Heart left ventricle (tissue), 16 donors: Measurements from ENCODE around the gene SPATA33. TPM values are rescaled to one million over a fixed set of nuclear protein-coding genes. Genes with fewer than 3 reads are reported as not detected.
"Not testable (repeated sequence)": the region's sequence is repeated elsewhere in the genome, so short reads cannot be mapped to it uniquely, and the experiment has no call there.

Source experiments
- ATAC-seq, 4 donors: fragments of 200-7000 bp; cut with Tn5 transposase; one replicate each; pipeline ENCODE4 v1.9.1; 2020 to 2022; ENCODE audit warnings: moderate library complexity in 4 of 4, mild to moderate bottlenecking in 3 of 4, moderate number of reproducible peaks in 1 of 4
- DNase-seq, 5 donors: peaks; one replicate each; pipeline ENCODE4 v3.0.0-alpha.2; 2020
- H3K27ac ChIP-seq, 12 donors: fragments of 200-600 bp; sonication (generic) in 4 of 12; one replicate each; pipeline versions ENCODE4 v1.5.0 to v1.8.0; 2016 to 2022; ENCODE audit warnings: mild to moderate bottlenecking in 2 of 12
- H3K27me3 ChIP-seq, 9 donors: fragments of 200-600 bp; sonication (generic) in 2 of 9; one replicate each; pipeline versions ENCODE4 v1.5.1 to v1.8.0; 2016 to 2022; ENCODE audit warnings: mild to moderate bottlenecking in 3 of 9
- H3K36me3 ChIP-seq, 9 donors: fragments of 200-600 bp; sonication (generic) in 2 of 9; one replicate each; pipeline versions ENCODE4 v1.5.0 to v1.8.0; 2018 to 2022; ENCODE audit warnings: mild to moderate bottlenecking in 2 of 9
- H3K4me1 ChIP-seq, 12 donors: fragments of 200-600 bp; sonication (generic) in 4 of 12; one replicate each; pipeline versions ENCODE4 v1.5.0 to v1.8.0; 2016 to 2022; ENCODE audit warnings: mild to moderate bottlenecking in 3 of 12
- H3K4me3 ChIP-seq, 12 donors: fragments of 200-600 bp; sonication (generic) in 4 of 12; one replicate each; pipeline versions ENCODE4 v1.5.0 to v1.8.0; 2017 to 2022; ENCODE audit warnings: mild to moderate bottlenecking in 9 of 12, moderate library complexity in 4 of 12
- H3K9me3 ChIP-seq, 12 donors: fragments of 200-600 bp; sonication (generic) in 4 of 12; one replicate each; pipeline versions ENCODE4 v1.5.0 to v1.8.0; 2016 to 2022; ENCODE audit warnings: mild to moderate bottlenecking in 1 of 12
- POLR2A ChIP-seq, 2 donors: fragments of 450-650 bp; IDR thresholded peaks; one replicate each; pipeline ENCODE4 v1.6.1; 2017; ENCODE audit warnings: antibody characterized with exemption in 2 of 2, mild to moderate bottlenecking in 2 of 2, moderate library complexity in 2 of 2
- WGBS, 4 donors: extraction: QIAGEN DNeasy Blood & Tissue Kit in 2 of 4; methylation state at CpG; one replicate each; pipeline versions ENCODE4 v1.1.5 to v1.1.7; 2013 to 2018; 5-methylcytosine and 5-hydroxymethylcytosine counted together
- intact Hi-C, 10 donors: fragments of 100-400 bp; cut with DNase I; formaldehyde crosslinking; loops; one replicate each; pipeline versions ENCODE4 v1.11.1 to v1.14.2; 2022
- polyA plus RNA-seq, 2 donors: library from polyadenylated mRNA; stranded (reverse); fragments of 200-250 nt; gene quantifications; one replicate each; pipeline ENCODE4 v1.2.3, GENCODE V29; 2013
- total RNA-seq, 9 donors: library from RNA; depleted of rRNA in 2 of 9; stranded (reverse); fragments of >200 nt in 2 of 9; fragmentation: NEBNext Ultra II Directional in 3 of 9; extraction: Animal tissue kit (Norgen Biotek cat#: 25700) in 3 of 9; gene quantifications; one replicate each; pipeline versions ENCODE4 v1.1.0 to v1.2.4, GENCODE V29; 2016 to 2023
- TF ChIP-seq, protein P1 (sequence below), 12 donors: fragments of 200-600 bp; sonication (generic) in 4 of 12; IDR thresholded peaks; one replicate each; pipeline versions ENCODE4 v1.5.0 to v1.8.0; 2018 to 2022; ENCODE audit warnings: antibody characterized with exemption in 12 of 12, mild to moderate bottlenecking in 5 of 12
- donor health status: ischemic (EF 13 %, LVEDD 7.1; RV severe dilation, severe dysfunction).
- donor health status: healthy with polysubstance abuse.
- donor health status: DM: no; HTN: yes; CAD: no.
- donor health status: DM: no; HTN: no; CAD: no.
- donor health status: ischemic (EF 25% LVEDD 6.9; RV normal size, moderate dysfunction).
- donor health status: ischemic (EF 25% LVEDD 5.7; RV mildly dilated, moderate dysfunction).
- donor health status: healthy.
- donor health status: DM: yes; HTN: yes; CAD: no.
- donor health status: ischemic (EF 35%, LVEDD 5.7; RV mildly dilated, moderate dysfunction).
- donor health status: nonischemic (EF 11% LVEDD 7.7; RV severe dilation, severe dysfunction).
- donor health status: DM: yes; HTN: yes; CAD: no.
- donor health status: PGD.
- donor health status: ischemic (EF 29% LVEDD 5.4; RV normal size, mild dysfunction).
- donor health status: nonischemic (EF 23%, LVEDD 6.1; RV moderate dilation, normal function).

SPATA33 gene
- total and polyA plus RNA-seq, 11 donors = 0.94 to 5.1 (median 3.0) TPM

DNA sequence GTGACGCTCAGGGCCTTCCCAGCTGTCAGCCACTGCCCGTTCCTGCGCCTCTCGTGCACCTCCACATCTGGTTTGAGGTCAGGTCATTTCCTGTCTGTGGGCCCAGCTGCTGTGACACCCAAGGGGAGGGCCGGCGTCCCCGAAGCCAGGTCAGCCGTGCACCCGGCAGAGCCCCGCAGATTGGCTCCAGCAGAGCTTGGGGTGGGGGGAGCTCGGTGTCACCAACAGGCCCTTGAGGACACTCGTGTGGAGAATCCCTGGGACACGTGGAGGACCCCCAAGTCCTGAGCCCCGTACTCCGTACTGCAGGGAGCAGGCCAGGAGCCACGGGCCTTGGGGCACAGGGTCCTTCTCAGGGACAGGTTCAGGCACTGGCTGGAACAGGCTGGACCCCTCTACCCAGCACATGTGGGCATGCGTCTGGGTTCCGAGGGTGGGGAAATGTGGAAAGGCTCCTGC is 39.1 kb downstream of the SPATA33 start:
- 75 to 83% (median 78%) methylated on average over 7 to 18 of the region's 18 CpGs for WGBS, 4 donors
- Histone ChIP-seq H3K36me3 (peaks cover 0 to 51% (median 31%) of the 10 kb centered on the region in 9 donors), H3K4me3 (no peak overlapping the region), H3K27me3 (no peaks in the 10 kb centered on the region), H3K27ac (no peak overlapping the region), H3K9me3 (no peaks in the 10 kb centered on the region), H3K4me1 (peaks cover 6 to 26% (median 17%) of the 10 kb centered on the region in 12 donors)
- intact Hi-C loops = no loop called here
- DNase-seq (no peak), ATAC-seq (no peak)
- TF ChIP-seq, protein P1, sequence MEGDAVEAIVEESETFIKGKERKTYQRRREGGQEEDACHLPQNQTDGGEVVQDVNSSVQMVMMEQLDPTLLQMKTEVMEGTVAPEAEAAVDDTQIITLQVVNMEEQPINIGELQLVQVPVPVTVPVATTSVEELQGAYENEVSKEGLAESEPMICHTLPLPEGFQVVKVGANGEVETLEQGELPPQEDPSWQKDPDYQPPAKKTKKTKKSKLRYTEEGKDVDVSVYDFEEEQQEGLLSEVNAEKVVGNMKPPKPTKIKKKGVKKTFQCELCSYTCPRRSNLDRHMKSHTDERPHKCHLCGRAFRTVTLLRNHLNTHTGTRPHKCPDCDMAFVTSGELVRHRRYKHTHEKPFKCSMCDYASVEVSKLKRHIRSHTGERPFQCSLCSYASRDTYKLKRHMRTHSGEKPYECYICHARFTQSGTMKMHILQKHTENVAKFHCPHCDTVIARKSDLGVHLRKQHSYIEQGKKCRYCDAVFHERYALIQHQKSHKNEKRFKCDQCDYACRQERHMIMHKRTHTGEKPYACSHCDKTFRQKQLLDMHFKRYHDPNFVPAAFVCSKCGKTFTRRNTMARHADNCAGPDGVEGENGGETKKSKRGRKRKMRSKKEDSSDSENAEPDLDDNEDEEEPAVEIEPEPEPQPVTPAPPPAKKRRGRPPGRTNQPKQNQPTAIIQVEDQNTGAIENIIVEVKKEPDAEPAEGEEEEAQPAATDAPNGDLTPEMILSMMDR (IDR thresholded peaks at IDR 0.05) = no peak
- TF ChIP-seq POLR2A (IDR thresholded peaks at IDR 0.05) = no peak

DNA sequence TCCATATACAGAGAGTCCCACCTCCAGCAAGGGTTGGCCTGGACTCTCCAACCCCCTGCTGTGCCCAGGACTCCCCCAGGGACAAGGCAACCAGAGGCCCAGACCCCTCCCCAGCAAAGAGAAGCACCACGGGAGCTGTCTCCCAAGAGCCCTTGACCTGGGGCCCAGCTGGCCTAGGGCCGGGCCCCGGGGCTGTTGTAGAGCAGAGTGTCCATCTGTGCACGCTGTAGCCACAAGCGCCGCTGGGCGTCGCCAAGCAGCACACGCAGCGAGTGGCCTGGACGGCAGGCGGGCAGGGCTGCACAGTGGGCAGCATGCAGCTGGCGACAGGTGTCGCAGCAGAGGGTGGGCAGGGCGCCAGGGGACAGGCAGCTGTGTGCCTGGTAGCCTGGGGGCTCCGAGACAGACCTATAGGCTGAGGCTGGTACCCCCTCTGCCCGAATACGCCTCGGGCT is 39.6 kb downstream of the SPATA33 start:
- intact Hi-C loops = no loop called here
- DNase-seq = peak in 1 of 5 donors; percentile 32

DNA sequence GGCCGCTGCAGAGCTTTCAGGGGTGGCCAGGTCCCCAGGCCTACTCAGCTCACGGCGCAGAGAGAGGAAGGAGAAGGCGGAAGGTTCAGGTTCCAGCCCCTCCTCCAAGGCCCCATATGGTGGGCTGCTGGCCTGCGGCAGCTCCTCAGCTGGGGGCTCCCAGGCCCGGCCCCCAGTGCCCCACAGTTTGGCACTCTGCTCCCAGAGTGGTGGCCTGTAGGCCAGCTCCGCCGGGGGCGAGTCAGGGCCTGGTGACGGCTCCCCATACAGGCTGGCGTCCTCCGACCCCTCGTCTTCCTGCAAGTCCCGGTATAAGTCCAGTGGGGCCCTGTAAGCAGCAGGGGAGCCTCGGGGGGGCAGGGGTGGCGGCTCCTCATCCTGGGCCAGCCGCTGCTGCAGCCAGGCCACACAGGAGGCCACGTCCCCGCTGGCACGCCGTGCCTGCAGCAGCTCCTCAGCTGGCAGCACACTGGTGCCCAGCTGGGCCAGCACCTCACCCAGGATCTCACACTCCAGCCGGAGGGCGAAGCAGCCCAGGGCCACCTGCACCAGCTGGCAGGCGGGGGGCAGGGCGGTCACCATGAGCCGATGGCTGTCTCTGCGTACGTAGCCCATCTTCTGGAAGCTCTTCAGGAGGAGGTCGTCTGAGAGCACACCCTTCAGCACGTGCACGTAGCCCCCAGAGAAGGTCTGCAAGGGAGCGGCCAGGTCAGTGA is 40.1 kb downstream of the SPATA33 start:
- ATAC-seq (no peak), DNase-seq (peak in 1 of 5 donors; percentile 29)
- H3K9me3 ChIP-seq = no peaks in the 10 kb centered on the region
- H3K4me3 ChIP-seq = no peak overlapping the region
- intact Hi-C loops = no loop called here
- peaks cover 0 to 42% (median 21%) of the 10 kb centered on the region in 9 donors for H3K36me3 ChIP-seq
- no peak overlapping the region for H3K27ac ChIP-seq
- TF ChIP-seq, protein P1 (IDR thresholded peaks at IDR 0.05) = no peak
- no peak for TF ChIP-seq POLR2A (IDR thresholded peaks at IDR 0.05)
- H3K27me3 ChIP-seq = no peaks in the 10 kb centered on the region
- 84 to 92% (median 87%) methylated on average over 8 to 32 of the region's 32 CpGs for WGBS, 4 donors
- H3K4me1 ChIP-seq = peaks cover 6 to 27% (median 21%) of the 10 kb centered on the region in 12 donors

More for the DNA sequence above, 39.6 kb downstream of the SPATA33 start:
- Histone ChIP-seq H3K27me3 (no peaks in the 10 kb centered on the region), H3K4me1 (peaks cover 6 to 26% (median 21%) of the 10 kb centered on the region in 12 donors), H3K9me3 (no peaks in the 10 kb centered on the region), H3K36me3 (peaks cover 0 to 46% (median 26%) of the 10 kb centered on the region in 9 donors), H3K4me3 (no peak overlapping the region), H3K27ac (no peak overlapping the region)
- TF ChIP-seq, protein P1 (IDR thresholded peaks at IDR 0.05) = no peak
- 93 to 100% (median 94%) methylated on average over 1 to 19 of the region's 19 CpGs for WGBS, 4 donors
- no peak for ATAC-seq

DNA sequence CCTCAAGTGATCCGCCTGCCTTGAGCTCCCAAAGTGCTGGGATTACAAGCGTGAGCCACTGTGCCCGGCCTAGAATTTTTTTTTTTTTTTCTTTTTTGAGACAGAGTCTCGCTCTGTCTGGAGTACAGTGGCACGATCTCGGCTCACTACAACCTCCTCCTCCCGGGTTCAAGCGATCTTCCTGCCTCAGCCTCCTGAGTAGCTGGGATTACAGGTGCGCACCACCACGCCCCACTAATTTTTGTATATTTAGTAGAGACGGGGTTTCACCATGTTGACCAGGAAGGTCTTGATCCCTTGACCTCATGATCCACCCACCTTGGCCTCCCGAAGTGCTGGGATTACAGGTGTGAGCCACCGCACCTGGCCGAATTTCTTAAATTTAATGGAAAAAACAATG is 41.1 kb downstream of the SPATA33 start:
- H3K27ac ChIP-seq, H3K4me3 ChIP-seq, intact Hi-C loops, DNase-seq, ATAC-seq, H3K9me3 ChIP-seq, H3K27me3 ChIP-seq: not testable (repeated sequence)
- Histone ChIP-seq H3K36me3 (peaks cover 0 to 34% (median 11%) of the 10 kb centered on the region in 9 donors), H3K4me1 (peaks cover 6 to 27% (median 21%) of the 10 kb centered on the region in 12 donors)
- 95 to 98% (median 96%) methylated on average over 14 of the region's 14 CpGs for WGBS, 4 donors

DNA sequence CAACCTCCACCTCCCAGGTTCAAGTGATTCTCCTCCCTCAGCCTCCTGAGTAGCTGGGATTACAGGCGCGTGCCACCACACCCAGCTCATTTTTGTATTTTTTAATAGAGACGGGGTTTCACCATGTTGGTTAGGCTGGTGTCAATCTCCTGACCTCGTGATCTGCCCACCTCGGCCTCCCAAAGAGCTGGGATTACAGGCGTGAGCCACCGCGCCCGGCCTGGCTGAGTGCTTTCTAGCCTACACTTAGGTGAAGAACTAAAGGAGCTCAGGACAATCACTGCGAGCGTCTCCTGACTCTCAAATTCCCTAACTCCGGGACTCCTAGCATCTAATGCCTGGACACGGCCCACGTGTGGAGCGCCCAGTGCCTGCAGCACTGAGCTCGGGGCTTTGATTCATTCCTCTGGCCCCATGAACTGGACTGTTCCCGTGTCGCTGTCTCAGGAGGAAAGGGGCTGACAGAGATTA is 42.0 kb downstream of the SPATA33 start:
- not testable (repeated sequence) for ATAC-seq, H3K9me3 ChIP-seq, DNase-seq, H3K27me3 ChIP-seq
- Histone ChIP-seq H3K4me1 (peaks cover 6 to 27% (median 21%) of the 10 kb centered on the region in 12 donors), H3K36me3 (peaks cover 0 to 24% (median 4%) of the 10 kb centered on the region in 9 donors), H3K4me3 (peak overlapping the region in 9 of 12 donors; percentile 63 to 89 (median 73)), H3K27ac (peak overlapping the region in 9 of 12 donors; percentile 31 to 89 (median 74))
- 54 to 67% (median 59%) methylated on average over 15 to 18 of the region's 18 CpGs for WGBS, 4 donors
- intact Hi-C loops = loop anchor here in 7 of 10 donors (2.0 to 10.0 kb wide), 9 partner anchors 21 to 173 kb away; partner anchors contain the start of genes VPS9D1 (in 2 of the 7), ZNF276 (in 2 of the 7), CHMP1A (in 1 of the 7) and SPATA33 (in 1 of the 7)
